ENCODE data around the gene THSD1.

Gene THSD1

GRCh38 chr13:52428295-52428694 is 22.3 kb upstream of the THSD1 start (continued):
- TF ChIP-seq ZNF302 (tag by site-specific recombination; IDR thresholded peaks at IDR 0.05; ENCODE audit: low read depth) = no peak
- no peak for TF ChIP-seq AEBP2 (tag by site-specific recombination; IDR thresholded peaks at IDR 0.05; ENCODE audit: borderline replicate concordance)
- TF ChIP-seq BCL6B (tag by site-specific recombination; IDR thresholded peaks at IDR 0.05) = no peak
- TF ChIP-seq ZNF132 (tag by site-specific recombination; IDR thresholded peaks at IDR 0.05; ENCODE audit: borderline replicate concordance) = no peak
- TF ChIP-seq ZNF830 (tag by site-specific recombination; IDR thresholded peaks at IDR 0.05; ENCODE audit: low read depth) = no peak
- no peak for TF ChIP-seq ZNF513 (tag by site-specific recombination; IDR thresholded peaks at IDR 0.05)
- TF ChIP-seq ZNF274 (IDR thresholded peaks at IDR 0.05; ENCODE audit: low read length) = no peak
- no peak for TF ChIP-seq ZNF274 (tag by site-specific recombination; IDR thresholded peaks at IDR 0.05; ENCODE audit: borderline replicate concordance)
- no peak for TF ChIP-seq ZFP3 (tag by site-specific recombination; IDR thresholded peaks at IDR 0.05; ENCODE audit: low read depth)
- no peak for TF ChIP-seq ZFP41 (tag by site-specific recombination; IDR thresholded peaks at IDR 0.05; ENCODE audit: borderline replicate concordance)
- no peak for TF ChIP-seq ZNF654 (tag by site-specific recombination; IDR thresholded peaks at IDR 0.05; ENCODE audit: low read depth)
- no peak for TF ChIP-seq ZNF645 (tag by site-specific recombination; IDR thresholded peaks at IDR 0.05)

GRCh38 chr13:52421216-52421615 is 15.2 kb upstream of the THSD1 start:
- no peak overlapping the region for H3K4me3 ChIP-seq (ENCODE audit: low read depth, low read length)
- CTCF ChIA-PET = no interaction called here
- no peak overlapping the region for H3K27ac ChIP-seq (ENCODE audit: extremely low read depth, low read depth, low read length)
- TF ChIP-seq ZNF148 (tag by site-specific recombination; IDR thresholded peaks at IDR 0.05; ENCODE audit: borderline replicate concordance) (no peak), ZNF157 (tag by site-specific recombination; IDR thresholded peaks at IDR 0.05) (no peak), ZNF580 (tag by site-specific recombination; IDR thresholded peaks at IDR 0.05) (no peak), ZNF146 (tag by site-specific recombination; IDR thresholded peaks at IDR 0.05) (no peak), WT1 (tag by site-specific recombination; IDR thresholded peaks at IDR 0.05) (no peak), ZBTB48 (tag by site-specific recombination; IDR thresholded peaks at IDR 0.05) (no peak), ZBTB49 (tag by site-specific recombination; IDR thresholded peaks at IDR 0.05; ENCODE audit: low read depth) (no peak), ZNF404 (tag by site-specific recombination; IDR thresholded peaks at IDR 0.05) (no peak), HOXD13 (CRISPR knock-in tag; IDR thresholded peaks at IDR 0.05; ENCODE audit: borderline replicate concordance) (no peak), ZNF768 (tag by site-specific recombination; IDR thresholded peaks at IDR 0.05) (no peak), EGR2 (tag by site-specific recombination; IDR thresholded peaks at IDR 0.05; ENCODE audit: low read depth) (no peak), ZNF10 (tag by site-specific recombination; IDR thresholded peaks at IDR 0.05) (no peak), ZNF692 (tag by site-specific recombination; IDR thresholded peaks at IDR 0.05) (no peak), BCL11B (tag by site-specific recombination; IDR thresholded peaks at IDR 0.05; ENCODE audit: low read depth) (no peak)
- H3K4me1 ChIP-seq (ENCODE audit: control insufficient read depth, insufficient read depth, low read length) = no peaks in the 10 kb centered on the region
- peaks cover 25 to 34% of the 10 kb centered on the region in 2 experiments for H3K36me3 ChIP-seq (ENCODE audit: control insufficient read depth in 2 of 2, insufficient read depth in 1 of 2, low read length in 2 of 2)
- H3K9me3 ChIP-seq (ENCODE audit: control insufficient read depth, insufficient read depth, low read depth, low read length) = no peaks in the 10 kb centered on the region
- POLR2A ChIA-PET = no interaction called here

Measured in HEK293 (cell line).